ELF-1 (cell line): Measurements from ENCODE around the gene SPDL1.

ENCODE experiments used
- DNase-seq: peaks from one replicate; pipeline ENCODE4 v3.0.0-alpha.2; 2016; ENCODE audit warnings: low read depth, low spot score

Gene SPDL1

DNA sequence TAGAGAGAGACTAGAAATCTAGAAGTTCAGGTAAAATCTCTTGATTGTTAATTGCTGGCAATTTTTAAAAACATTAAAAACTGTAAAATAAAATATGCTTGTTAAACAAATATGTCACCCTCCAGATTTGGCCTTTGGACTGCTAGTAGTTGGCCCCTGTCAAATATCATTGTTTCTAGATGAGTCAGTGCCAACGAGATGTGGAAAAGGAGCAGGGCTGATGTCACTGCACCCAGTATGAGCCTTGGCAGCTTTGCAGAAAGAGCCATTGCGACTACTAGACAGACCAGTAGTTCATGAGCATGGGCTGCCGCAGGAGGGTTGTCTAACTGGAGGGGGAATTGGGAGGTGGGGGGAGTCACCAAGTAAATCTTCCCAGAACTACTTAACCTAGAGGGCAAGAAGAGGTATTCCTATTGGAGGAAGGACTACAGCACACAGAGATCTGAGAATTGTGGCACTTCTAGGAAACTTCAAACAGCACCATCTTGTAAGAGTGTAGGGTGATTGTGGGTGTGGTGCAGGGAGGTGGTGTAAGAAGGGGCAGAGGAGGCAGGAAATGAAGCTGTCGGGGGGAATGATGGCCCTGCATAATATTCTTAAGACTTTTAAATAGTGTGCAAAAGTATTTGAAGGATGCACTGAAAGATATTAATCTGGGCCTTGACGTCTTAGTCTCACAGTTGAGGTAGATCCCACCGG, 46.4 kb downstream of the SPDL1 start:
- DNase-seq = no peak

DNA sequence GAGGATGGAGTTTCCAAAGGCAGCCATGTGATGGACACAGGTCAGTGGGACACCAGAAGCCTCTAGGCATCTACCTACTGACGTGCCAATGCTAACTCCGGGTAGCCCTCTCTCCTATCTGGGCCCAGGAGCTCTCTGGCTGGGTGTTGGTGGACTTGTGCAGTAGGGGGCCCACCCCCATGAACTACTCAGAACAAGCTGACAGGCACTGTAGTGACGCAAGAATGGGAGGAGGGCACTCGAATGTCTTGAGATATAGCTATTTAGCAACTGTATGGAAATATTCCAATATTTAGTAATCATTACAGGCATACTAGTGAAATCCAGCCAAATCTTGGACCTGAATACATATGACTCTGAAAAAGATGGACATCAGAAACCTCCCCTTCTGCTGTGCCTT, 47.8 kb downstream of the SPDL1 start:
- DNase-seq = no peak

DNA sequence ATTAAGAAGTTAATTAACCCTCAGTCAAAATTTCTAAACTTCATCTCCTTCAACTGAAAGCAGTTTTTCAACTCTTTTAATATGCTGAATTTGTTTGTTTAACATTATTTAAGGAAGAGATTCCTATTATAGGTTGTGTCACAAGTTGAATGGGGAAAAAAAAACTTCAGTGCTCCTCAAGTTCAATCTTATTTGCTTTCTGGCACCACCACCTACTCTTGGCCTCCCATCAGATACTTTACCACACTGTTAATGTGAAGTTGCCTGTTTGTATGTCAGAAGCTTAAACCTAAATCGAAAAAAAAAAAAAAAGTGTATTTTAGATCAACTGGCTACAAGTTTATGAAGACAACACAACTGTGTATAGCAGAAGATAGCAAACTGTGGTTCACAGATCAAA, 49.4 kb downstream of the SPDL1 start:
- DNase-seq = no peak

DNA sequence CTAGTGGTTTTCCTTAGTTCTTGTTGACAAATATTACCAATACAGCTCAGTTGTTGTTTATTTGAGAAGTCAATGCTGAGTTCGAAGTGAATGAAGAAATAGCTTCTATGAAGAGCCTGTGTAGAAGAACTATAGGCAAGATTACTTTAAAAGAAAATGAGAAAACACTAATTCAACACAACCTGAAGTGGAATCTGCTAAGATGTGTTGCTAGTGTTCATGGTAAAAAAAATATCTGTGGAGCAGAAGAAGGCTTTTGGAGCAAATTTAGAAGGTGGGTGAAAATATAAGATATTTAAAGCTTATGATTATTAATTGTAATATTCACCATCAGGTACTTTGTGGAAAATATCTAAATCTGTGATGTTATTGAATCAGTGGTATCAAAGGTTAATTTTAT, 51.0 kb downstream of the SPDL1 start:
- no peak for DNase-seq

DNA sequence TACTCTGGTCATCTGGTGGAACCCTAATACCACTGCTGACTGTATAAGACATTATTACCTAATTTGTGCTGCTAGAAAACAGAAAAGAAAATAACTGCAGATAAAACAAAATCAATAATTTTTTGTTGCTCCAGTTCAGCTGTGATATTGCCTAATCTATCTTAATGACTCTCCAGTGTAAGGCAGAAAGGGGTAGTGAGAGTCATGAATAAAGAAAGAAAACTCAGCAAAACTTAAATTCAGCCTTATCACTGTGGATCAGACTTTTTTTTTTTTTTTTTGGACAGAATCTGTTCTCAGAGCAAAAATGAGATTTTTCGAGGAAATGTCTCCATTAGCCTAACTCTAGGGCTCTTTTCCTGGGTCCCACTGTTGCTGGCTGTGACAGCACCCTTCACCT, 52.4 kb downstream of the SPDL1 start:
- no peak for DNase-seq

DNA sequence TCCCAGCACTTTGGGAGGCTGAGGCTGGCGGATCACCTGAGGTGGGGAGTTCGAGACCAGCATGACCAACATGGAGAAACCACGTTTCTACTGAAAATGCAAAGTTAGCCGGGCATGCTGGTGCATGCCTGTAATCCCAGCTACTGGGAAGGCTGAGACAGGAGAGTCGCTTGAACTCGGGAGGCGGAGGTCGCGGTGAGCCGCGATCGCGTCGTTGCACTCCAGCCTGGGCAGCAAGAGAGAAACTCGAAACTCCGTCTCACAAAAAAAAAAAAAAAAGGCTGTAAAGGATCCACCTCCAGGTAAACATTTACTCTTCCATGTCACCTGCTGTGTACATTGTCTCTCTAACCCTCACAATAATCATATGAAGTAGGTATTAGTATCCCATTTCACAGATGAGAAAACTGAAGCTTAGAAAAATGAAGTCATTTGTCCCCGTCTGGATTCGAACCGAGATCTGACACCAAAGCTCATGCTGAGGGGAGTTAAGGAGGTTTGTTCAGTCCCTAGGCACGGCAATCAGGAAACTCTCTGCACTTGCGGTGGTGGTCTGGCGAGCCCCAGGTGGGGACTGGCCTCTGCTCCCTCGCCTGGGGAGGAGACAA, 53.0 kb downstream of the SPDL1 start:
- no peak for DNase-seq

DNA sequence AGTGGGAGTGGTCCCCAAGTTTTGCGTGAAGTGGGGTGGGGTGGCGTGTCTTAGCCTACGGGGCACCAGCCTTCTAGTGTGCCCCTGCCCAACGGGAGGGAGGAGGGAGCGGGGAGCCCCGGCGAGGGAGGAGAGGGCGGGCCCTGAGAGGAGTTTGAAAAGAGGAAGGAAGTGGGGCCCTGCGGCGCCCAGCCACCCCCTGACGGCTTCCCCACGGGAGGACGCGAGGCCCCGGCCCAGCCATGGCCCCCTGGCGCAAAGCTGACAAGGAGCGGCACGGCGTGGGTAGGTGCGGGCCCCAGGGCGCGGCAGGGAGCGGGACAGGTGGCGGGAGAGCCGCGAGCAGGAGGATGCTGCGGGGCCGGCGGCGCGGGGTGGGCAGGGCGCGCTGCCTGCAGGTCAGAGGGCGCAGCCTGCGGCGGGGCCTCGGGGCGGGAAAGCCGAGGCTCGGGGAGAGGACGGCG, 53.5 kb downstream of the SPDL1 start, which contains the start of gene DOCK2:
Gene DOCK2, plus strand, starts transcription at position 191 of the 464 bp plus-strand sequence. Its CDS starts 52 bp downstream, at position 243.
- no peak for DNase-seq

DNA sequence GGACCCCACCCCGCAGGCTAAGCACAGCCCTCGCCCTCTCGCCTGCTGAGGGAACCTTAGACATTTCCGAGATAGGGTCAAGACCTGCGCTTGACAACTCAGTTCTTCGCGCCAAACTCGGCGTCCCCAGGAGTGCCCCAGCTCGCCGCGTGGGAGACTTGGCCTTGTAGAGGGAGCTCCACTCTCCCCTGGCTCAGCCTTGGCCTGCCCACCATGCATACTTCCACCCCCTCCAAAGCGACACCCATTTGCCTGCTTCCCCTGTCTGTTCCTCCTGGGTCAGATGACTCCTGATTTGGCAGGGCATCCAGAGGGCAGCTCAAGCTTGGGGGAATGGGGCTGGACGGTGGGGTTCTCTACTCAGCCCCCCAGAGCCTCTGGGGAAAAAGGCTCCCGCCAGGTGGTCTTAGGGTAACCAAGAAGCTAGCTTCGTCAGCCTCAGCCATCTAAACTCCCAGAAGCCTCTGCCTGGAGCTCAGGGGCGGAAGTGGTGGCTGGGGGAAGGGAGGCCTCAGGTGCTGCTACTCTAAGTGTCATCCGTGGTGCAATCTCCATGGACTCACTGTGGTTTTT, 54.1 kb downstream of the SPDL1 start:
- DNase-seq = no peak

DNA sequence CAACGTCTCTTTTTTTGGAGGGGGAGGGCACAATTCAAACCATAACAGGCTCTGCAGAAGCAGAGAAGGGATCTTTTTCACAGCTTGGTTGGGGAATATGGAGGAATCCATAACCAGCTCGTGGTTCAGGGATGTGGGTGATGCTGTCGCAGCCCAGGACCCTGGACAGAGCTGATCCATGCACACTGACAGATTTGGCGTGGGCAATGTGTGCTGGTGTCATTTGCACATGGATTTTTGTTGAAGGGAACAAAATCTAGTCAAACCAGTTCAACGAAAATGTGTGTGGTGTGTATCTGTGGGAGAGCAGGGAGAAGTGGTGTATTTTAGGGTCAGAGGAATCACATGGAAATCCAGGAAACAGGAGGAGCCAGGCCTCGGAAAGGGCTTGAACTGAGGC, 57.7 kb downstream of the SPDL1 start:
- peak; percentile 46 for DNase-seq

DNA sequence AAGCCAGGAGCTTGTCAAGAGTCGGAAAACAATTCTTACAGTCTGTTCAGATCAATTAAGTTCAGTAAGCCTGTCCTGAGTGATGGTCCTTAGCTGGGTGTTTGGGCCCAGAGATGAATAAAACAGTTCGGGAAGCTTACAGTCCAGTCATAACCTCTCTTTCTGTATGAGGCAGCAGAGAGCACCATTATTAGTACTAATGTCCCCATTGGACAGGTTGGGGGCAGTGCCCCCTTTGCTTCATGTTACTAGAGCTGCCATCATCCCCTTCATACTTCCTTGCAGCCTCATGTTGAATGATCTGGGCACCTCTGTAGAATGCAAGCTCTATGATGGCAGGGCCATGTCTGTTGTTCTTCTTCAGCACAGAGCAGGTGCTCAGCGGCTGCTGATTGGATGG, 63.3 kb downstream of the SPDL1 start:
- no peak for DNase-seq

DNA sequence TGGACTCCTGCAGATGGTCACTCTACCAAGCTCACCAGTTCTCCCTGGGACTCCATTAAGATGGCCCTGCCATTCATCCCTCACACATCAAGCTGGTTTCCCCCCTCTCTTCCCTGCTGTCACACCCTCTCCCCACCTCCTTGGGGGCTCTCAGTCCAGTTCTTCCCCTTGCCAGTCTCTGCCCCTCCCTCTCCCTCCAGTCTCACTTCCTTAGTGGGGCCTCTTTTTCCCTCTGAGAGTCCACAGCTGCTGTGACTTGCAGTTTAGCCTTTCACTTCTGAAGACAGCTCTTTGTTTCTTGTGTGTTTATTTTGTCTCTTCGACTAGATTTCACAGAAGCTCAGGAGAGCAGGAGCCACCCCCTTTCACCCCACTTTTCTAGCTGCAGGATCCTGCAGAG, 64.0 kb downstream of the SPDL1 start:
- no peak for DNase-seq

DNA sequence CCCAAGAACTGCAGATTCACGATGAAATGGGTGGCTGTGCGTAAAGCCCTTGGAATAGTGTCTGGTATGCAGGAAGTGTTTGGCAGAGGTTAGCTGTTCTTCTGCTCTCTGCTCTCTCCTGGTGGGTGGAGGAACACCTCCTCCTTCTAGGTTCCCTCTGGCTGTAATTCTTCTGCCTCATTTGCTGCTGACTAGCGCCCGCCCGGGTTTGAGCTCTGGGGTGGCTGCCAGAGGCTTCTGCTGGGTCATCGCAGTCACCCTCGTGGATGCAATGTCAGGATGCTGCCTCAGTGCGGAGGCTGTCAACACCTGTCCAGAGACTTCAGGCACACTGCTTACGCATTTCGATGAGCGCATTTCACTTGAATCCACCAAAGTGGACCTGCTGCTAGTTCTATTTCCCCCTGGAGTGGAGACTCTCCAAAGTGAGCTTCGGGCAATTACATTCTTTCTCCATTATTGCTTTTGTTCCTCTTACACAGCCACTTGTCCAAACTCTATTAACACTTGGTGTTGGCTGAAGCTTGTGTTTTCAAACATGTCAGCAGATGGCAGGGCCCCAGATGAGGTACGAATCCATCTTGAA, 65.2 kb downstream of the SPDL1 start:
- peak; percentile 22 for DNase-seq

DNA sequence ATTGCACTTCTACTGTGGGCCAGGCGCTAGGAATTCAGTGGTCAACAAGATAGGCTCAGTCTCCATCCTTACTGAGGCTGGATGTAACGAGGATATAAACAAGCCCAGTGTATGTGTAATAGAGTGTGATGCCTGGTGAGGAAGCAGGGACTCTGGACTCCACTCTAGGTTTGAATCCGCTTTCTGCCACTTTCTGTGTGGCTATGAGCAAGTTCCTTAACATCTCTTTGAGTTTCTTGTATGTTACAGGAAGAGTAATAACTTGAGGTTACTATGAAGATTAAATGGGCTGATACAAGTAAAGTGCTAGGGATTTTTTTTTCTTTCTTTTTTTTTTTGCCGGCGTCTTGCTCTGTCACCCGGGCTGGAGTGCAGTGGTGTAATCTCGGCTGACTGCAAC, 65.9 kb downstream of the SPDL1 start:
- no peak for DNase-seq

DNA sequence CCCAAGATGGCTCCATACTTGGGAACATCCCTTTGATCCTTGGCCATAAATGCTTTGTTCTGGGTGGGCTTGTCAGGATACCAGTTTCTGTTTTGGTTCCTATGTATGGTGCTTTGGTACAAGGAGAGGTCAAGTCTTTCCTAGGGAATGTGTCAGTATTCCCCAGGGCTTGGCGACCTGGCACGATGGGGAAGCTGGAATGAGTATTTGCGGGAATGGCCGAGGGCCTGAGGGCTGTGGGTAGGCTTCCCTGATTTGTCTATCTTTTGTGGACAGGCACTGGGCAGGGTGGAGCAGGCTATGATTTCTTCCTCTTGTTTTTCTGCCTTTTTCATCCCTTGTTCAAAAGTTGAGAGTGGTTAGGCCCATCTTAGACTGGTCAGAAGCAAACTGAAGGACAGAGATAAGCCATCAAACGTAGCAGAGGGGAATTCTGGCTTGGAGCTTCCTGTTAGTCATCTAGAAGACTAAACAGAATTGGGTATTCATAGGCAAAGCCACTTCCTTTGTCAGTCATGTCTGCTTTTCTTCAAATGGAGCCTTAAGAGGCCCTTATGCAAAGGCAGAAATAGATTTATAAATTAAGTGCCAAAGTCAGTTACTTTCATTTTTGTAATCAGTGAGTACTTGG, 67.2 kb downstream of the SPDL1 start:
- DNase-seq = no peak

DNA sequence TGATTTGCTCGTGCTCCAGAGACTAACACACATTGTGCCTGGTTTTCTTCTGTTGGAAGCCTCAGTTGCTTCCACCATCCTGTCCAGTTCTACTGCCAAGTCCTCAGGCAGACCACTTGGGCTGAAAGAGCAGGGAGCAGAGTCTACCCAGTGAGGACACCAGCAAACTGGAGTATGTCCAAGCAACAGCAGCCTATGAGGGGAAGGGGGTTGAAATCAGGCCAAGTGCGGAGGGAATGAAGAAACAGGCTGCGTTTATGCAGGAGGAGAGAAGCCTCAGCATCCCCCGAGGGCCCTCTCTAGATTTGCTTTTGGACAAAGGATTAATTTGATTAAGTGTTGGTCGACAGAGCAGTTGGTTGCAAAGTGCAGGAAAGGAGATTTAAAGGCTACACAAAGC, 68.0 kb downstream of the SPDL1 start:
- no peak for DNase-seq

DNA sequence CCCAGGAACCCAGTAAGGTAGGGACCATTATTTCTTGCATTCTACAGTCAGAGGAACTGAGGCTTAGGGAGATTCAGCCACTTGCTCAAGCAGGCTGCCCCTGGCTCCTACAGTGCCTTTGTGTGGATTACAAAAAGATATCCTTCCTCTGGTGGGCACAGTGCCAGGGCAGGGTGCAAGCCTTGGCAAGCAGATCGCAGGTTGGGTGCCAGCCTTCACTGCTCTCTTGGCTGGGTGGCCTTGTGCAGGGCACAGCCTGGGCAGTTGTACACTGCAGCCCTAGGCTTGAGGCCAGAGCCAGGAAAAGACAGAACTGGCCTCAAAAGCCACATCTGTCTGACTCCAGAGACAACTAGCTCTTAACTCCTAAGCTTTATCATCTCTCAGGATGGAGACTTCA, 68.5 kb downstream of the SPDL1 start:
- DNase-seq = no peak

DNA sequence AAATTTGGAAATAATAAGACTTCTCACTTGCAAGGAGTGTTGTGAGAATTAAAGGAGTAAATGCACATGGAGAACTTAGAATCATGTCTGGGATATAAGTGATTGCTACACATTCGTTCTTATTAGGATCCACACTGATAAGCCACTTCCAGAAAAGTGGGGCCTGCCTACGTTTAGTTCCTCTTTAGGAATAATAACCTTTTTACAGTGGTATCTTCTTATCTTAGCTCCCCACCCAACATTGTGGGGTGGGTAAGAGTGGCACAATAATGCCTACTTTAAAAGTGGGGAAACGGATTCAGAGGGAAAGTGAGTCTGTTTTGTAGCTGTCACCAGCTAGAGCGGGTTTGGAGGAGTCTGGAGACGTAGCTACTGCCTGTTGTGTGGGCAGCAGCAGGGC, 69.5 kb downstream of the SPDL1 start:
- no peak for DNase-seq
